A673 (cell line): ENCODE data around the gene ST6GALNAC5. TPM values are rescaled to one million over a fixed set of nuclear protein-coding genes. Genes with fewer than 3 reads are reported as not detected.

ENCODE experiments used
- BruUV-seq: library from RNA; stranded (reverse); fragments of 400-500 nt; replicated peaks from 2 replicates; lab custom pipeline; 2021; lab: Mats Ljungman, UMichigan
- CTCF ChIA-PET: fragments of 300-600 bp; sonication (Branson Sonifier 250); formaldehyde crosslinking; loops from one replicate; lab custom pipeline; 2022; ENCODE audit warnings: antibody characterized with exemption; lab: Charles Lee
- POLR2A ChIA-PET: fragments of 300-600 bp; sonication (Branson Sonifier 250); formaldehyde crosslinking; loops from one replicate; lab custom pipeline; 2022; ENCODE audit warnings: antibody characterized with exemption; ENCODE audit not compliant: low non-redundant PET; lab: Charles Lee
- DNase-seq: peaks from one replicate; pipeline ENCODE4 v3.0.0-alpha.2; 2015; ENCODE audit warnings: low spot score
- H3K27ac ChIP-seq: fragments of 200-600 bp; sonication (generic); 2 replicates; pipeline ENCODE4 v1.5.1; 2016; ENCODE audit warnings: mixed run types, low read depth, mild to moderate bottlenecking, mixed read lengths, antibody characterized with exemption, low read length; ENCODE audit not compliant: poor library complexity, severe bottlenecking
- H3K27me3 ChIP-seq: fragments of 200-600 bp; sonication (generic); replicated peaks from 2 replicates; pipeline ENCODE4 v1.6.1; 2017; ENCODE audit warnings: mixed run types, low read depth, mild to moderate bottlenecking, mixed read lengths, antibody characterized with exemption, low read length; ENCODE audit not compliant: insufficient read depth, poor library complexity
- H3K36me3 ChIP-seq: fragments of 200-600 bp; sonication (generic); 2 replicates; pipeline ENCODE4 v1.6.1; 2016; ENCODE audit warnings: mixed run types, mild to moderate bottlenecking, mixed read lengths, antibody characterized with exemption, low read length; ENCODE audit not compliant: insufficient read depth, poor library complexity, severe bottlenecking
- H3K4me1 ChIP-seq: fragments of 200-600 bp; sonication (generic); 2 replicates; pipeline ENCODE4 v1.6.1; 2017; ENCODE audit warnings: mixed run types, mild to moderate bottlenecking, mixed read lengths, antibody characterized with exemption, low read length; ENCODE audit not compliant: insufficient read depth, poor library complexity, severe bottlenecking
- H3K4me3 ChIP-seq: fragments of 200-600 bp; sonication (generic); 2 replicates; pipeline ENCODE4 v1.5.1; 2016; ENCODE audit warnings: low read depth, mixed run types, mild to moderate bottlenecking, mixed read lengths, low read length; ENCODE audit not compliant: poor library complexity, severe bottlenecking
- H3K9me3 ChIP-seq: fragments of 200-600 bp; sonication (generic); 2 replicates; pipeline ENCODE4 v1.6.1; 2016; ENCODE audit warnings: mixed run types, low read depth, mild to moderate bottlenecking, mixed read lengths, antibody characterized with exemption, low read length; ENCODE audit not compliant: poor library complexity, severe bottlenecking
- EZH2 ChIP-seq: fragments of 200-600 bp; sonication (generic); IDR thresholded peaks from 2 replicates; pipeline ENCODE4 v1.6.1; 2017; ENCODE audit warnings: borderline replicate concordance, low read depth, mild to moderate bottlenecking, mixed read lengths, antibody characterized with exemption, low read length; ENCODE audit not compliant: poor library complexity, severe bottlenecking
- intact Hi-C: fragments of 100-400 bp; cut with micrococcal nuclease; formaldehyde crosslinking; loops from one replicate; pipeline ENCODE4 v1.10.0; 2022; ENCODE audit not compliant: unreplicated experiment
- total RNA-seq: library from RNA; stranded (reverse); gene quantifications from 2 replicates; pipeline ENCODE4 v1.2.3, GENCODE V29; 2021
- TF ChIP-seq, protein P1 (sequence below): fragments of 300-800, 200-600 bp; sonication (generic); conservative IDR thresholded peaks from 2 replicates; pipeline ENCODE4 v1.5.1; 2017; ENCODE audit warnings: low read depth, mild to moderate bottlenecking, antibody characterized with exemption, low read length, moderate library complexity, mixed read lengths

Gene ST6GALNAC5
- total RNA-seq, 1 experiment from 2014 or later, result not detected

- POLR2A ChIA-PET, result no interaction called here
- CTCF ChIA-PET, result no interaction called here
Measured at GRCh38 chr1:76870037-76870436, 2.8 kb downstream of the ST6GALNAC5 start.

DNA sequence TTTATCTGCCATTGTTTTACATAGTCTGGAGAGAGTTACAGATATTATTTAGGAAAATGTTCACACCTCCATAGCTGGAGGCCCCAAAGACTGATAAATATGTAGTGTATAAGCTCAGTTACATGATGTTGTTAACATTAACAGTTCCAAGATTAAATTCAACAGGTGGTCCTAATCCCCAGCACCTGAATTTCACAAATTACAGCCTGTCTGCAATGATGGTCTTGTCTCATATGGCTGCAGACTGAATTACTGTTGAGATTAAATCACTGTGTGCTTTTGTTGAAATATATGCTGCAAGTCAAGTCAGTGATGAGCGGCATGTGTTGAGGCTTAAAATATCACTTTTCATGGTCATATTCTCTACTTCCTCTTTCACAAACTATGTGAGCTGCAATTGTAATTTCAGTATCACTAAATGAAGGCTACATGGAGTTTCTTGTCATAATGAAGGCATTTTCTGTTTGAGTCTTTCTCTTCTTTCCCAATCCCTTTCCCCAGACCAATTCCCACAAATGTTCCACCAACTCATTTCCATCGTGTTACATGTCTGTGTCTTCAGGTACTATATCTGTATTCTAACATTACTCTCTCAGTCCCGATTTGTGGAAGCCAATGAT is 4.2 kb downstream of the ST6GALNAC5 start:
- no peaks in the 10 kb centered on the region for H3K36me3 ChIP-seq
- intact Hi-C loops, result no loop called here
- no peak overlapping the region for H3K27ac ChIP-seq
- no peak for DNase-seq
- ChIA-PET CTCF (interaction anchor here (0.6 kb wide), 1 partner anchor 246 kb away, joined by 6 read pairs; no protein-coding TSS in a partner anchor), POLR2A (no interaction called here)
- H3K27me3 ChIP-seq, result peaks cover 53% of the 10 kb centered on the region
- H3K9me3 ChIP-seq, result no peaks in the 10 kb centered on the region
- H3K4me3 ChIP-seq, result no peak overlapping the region
- TF ChIP-seq EZH2, result no peak
- TF ChIP-seq, protein P1, sequence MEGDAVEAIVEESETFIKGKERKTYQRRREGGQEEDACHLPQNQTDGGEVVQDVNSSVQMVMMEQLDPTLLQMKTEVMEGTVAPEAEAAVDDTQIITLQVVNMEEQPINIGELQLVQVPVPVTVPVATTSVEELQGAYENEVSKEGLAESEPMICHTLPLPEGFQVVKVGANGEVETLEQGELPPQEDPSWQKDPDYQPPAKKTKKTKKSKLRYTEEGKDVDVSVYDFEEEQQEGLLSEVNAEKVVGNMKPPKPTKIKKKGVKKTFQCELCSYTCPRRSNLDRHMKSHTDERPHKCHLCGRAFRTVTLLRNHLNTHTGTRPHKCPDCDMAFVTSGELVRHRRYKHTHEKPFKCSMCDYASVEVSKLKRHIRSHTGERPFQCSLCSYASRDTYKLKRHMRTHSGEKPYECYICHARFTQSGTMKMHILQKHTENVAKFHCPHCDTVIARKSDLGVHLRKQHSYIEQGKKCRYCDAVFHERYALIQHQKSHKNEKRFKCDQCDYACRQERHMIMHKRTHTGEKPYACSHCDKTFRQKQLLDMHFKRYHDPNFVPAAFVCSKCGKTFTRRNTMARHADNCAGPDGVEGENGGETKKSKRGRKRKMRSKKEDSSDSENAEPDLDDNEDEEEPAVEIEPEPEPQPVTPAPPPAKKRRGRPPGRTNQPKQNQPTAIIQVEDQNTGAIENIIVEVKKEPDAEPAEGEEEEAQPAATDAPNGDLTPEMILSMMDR, result no peak
- no TSS peak for BruUV-seq
- peaks cover 6% of the 10 kb centered on the region for H3K4me1 ChIP-seq

More at GRCh38 chr1:76870037-76870436, 2.8 kb downstream of the ST6GALNAC5 start:
- Histone ChIP-seq H3K4me1 (peaks cover 6% of the 10 kb centered on the region), H3K9me3 (no peaks in the 10 kb centered on the region), H3K4me3 (no peak overlapping the region), H3K27me3 (peaks cover 67% of the 10 kb centered on the region), H3K27ac (no peak overlapping the region), H3K36me3 (no peaks in the 10 kb centered on the region)
- BruUV-seq, result no TSS peak
- no peak for DNase-seq
- intact Hi-C loops, result no loop called here
- TF ChIP-seq, protein P1, result no peak
- no peak for TF ChIP-seq EZH2

DNA sequence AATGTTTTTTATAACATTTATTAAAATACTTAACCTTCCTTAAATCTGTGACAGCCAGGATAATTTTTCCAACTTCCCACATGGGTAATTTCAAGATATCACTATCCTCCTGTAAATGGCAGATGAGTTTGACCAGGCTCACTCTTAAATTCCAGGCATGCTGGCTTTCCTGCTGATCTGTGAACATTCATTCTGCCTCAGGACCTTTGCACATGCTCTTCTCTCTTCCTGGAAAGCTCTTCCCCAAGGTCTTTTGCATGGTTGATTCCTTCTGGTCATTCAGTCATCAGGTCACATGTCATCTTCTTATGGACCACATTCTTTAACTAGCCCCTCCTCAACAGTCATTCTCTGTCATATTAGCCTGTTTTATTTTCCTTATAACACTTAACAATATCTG is 5.7 kb downstream of the ST6GALNAC5 start:
- Histone ChIP-seq H3K4me3 (no peak overlapping the region), H3K27ac (no peak overlapping the region), H3K36me3 (no peaks in the 10 kb centered on the region), H3K4me1 (no peaks in the 10 kb centered on the region), H3K27me3 (peaks cover 38% of the 10 kb centered on the region), H3K9me3 (no peaks in the 10 kb centered on the region)
- BruUV-seq, result no TSS peak
- TF ChIP-seq, protein P1, result no peak
- TF ChIP-seq EZH2, result no peak
- intact Hi-C loops, result no loop called here
- POLR2A ChIA-PET, result no interaction called here
- CTCF ChIA-PET, result no interaction called here
- no peak for DNase-seq
